Stimulated activated CD8-positive, alpha-beta memory T cell treated with anti-CD3 and anti-CD28 coated beads, Interleukin-4, amount 100 ng/mL, for 1 hour (primary cell): Measurements from ENCODE around the gene USP16.

Experiments
- DNase-seq, 2 donors: peaks; one replicate each; pipeline ENCODE4 v3.0.0-alpha.2; 2020; ENCODE audit warnings: low read depth in 2 of 2, low spot score in 1 of 2

USP16 gene

GRCh38 chr21:29082046-29082815 lies 57.8 kb downstream of the USP16 start:
- DNase-seq: no peak

DNA sequence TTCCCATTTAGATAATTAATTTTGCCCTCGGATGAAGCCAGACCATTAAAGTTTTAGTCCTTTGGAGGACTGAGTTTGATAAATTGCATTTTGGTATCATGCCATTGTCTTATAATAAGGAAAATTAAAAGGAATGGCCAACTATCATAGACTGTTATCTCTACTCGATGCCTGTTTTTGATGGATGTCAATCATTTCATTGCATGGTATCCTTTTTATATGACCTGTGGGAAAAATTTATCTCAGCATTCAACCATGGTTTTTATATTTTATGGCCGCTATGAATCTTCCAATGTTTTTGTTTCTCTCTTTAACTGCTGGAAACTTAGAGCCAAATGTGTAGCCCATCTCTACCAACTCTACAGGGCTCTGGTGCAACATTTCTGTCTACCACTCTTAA lies 58.8 kb downstream of the USP16 start:
- no peak for DNase-seq

- DNase-seq: no peak
These were observed 59.9 kb downstream of the USP16 start for GRCh38 chr21:29084372-29084771.

- no peak for DNase-seq
These were observed 60.8 kb downstream of the USP16 start for GRCh38 chr21:29085106-29085752.

DNA sequence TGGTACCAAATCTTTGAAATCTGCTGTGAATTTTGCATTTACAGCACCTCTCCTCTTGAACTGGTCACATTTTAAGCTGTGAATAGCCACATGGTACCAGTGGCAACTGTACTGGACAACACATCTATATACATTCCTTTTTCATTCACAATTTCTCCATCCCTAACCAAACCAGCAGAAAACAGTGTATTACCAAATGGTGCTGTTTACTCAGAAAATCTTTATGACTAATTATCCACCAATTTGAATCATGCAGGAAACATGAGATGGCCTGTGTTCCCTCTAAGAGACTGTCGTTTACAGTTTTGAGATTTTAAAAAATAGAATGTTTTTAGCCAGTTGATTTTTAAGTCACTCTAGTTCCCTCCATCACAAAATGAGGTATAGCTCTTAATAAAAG lies 66.6 kb downstream of the USP16 start:
- no peak for DNase-seq

GRCh38 chr21:29092102-29092959 lies 67.9 kb downstream of the USP16 start:
- DNase-seq: no peak

GRCh38 chr21:29096218-29097015 lies 71.9 kb downstream of the USP16 start:
- no peak for DNase-seq

- DNase-seq: no peak
These were observed 73.7 kb downstream of the USP16 start for GRCh38 chr21:29098156-29098555.

GRCh38 chr21:29102791-29103257 lies 78.4 kb downstream of the USP16 start:
- DNase-seq: no peak
